Esophagus (tissue), 2 donors: ENCODE data around the gene TMEM181. TPM values are rescaled to one million over a fixed set of nuclear protein-coding genes. Genes with fewer than 3 reads are reported as not detected.

Source experiments
- H3K27ac ChIP-seq, 2 donors: one replicate each; pipeline ENCODE4 v1.5.1; 2013; ENCODE audit warnings: low read depth in 2 of 2, mild to moderate bottlenecking in 2 of 2, inconsistent platforms in 1 of 2, low read length in 1 of 2, moderate library complexity in 1 of 2
- H3K27me3 ChIP-seq, 2 donors: one replicate each; pipeline ENCODE4 v1.6.1; 2013; ENCODE audit warnings: low read length in 2 of 2, control low read depth in 1 of 2, mild to moderate bottlenecking in 1 of 2; ENCODE audit not compliant: insufficient read depth in 2 of 2, control insufficient read depth in 1 of 2
- H3K36me3 ChIP-seq, 2 donors: one replicate each; pipeline ENCODE4 v1.6.1; 2013; ENCODE audit warnings: low read length in 1 of 2; ENCODE audit not compliant: control insufficient read depth in 2 of 2, insufficient read depth in 2 of 2
- H3K4me1 ChIP-seq, 2 donors: one replicate each; pipeline ENCODE4 v1.6.1; 2013; ENCODE audit warnings: low read length in 1 of 2; ENCODE audit not compliant: control insufficient read depth in 2 of 2, insufficient read depth in 2 of 2
- H3K4me3 ChIP-seq, 2 donors: one replicate each; pipeline ENCODE4 v1.5.1; 2013; ENCODE audit warnings: low read length in 2 of 2, mild to moderate bottlenecking in 2 of 2, low read depth in 1 of 2, moderate library complexity in 1 of 2
- H3K9me3 ChIP-seq, 2 donors: one replicate each; pipeline ENCODE4 v1.6.1; 2013; ENCODE audit warnings: mild to moderate bottlenecking in 2 of 2, low read depth in 1 of 2, low read length in 1 of 2, moderate library complexity in 1 of 2; ENCODE audit not compliant: control insufficient read depth in 2 of 2, insufficient read depth in 1 of 2
- WGBS, 2 donors: extraction: QIAGEN DNeasy Blood & Tissue Kit; methylation state at CpG; one replicate each; pipeline ENCODE4 v1.1.7; 2013; 5-methylcytosine and 5-hydroxymethylcytosine counted together
- polyA plus RNA-seq, 2 donors: library from polyadenylated mRNA; stranded (reverse); fragments of 200-250 nt; gene quantifications; one replicate each; pipeline ENCODE4 v1.2.3, GENCODE V29; 2013
- donor health status: healthy with polysubstance abuse.
- donor health status: Bipolar disorder and iron deficiency.

The TMEM181 gene
- polyA plus RNA-seq, 2 donors: 7.9 to 9.3 TPM

GRCh38 chr6:158642097-158642601 is 82.3 kb downstream of the TMEM181 start:
- peaks cover 0 to 11% of the 10 kb centered on the region in 2 donors for H3K36me3 ChIP-seq
- peak overlapping the region; percentile 77 to 83 for H3K27ac ChIP-seq
- no peaks in the 10 kb centered on the region for H3K27me3 ChIP-seq
- peak overlapping the region in 1 of 2 donors; percentile 12 for H3K4me3 ChIP-seq
- WGBS, 2 donors: 36 to 37% methylated on average over 8 of the region's 8 CpGs
- no peaks in the 10 kb centered on the region for H3K9me3 ChIP-seq
- H3K4me1 ChIP-seq: peaks cover 0 to 2% of the 10 kb centered on the region in 2 donors

DNA sequence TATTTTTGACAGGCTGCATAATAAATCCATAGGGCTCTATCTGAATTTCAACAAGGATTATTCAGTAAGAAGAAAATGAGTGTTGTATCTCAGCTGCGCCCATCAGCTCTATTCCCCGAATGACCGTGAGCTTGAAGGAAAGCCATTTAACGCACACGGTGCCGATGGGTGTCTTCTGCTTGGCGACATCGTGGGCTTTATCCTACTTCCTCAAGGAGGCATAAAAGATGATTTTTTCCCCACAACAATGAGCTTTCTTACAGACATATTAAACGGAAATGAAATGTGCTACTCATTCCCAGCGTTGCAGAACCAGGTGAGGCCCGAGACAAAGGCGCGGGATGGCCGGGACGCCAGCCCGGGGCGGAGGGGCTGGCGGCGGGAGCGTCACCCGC is 83.9 kb downstream of the TMEM181 start:
- Histone ChIP-seq H3K27ac (peak overlapping the region; percentile 97 to 99), H3K4me3 (peak overlapping the region; percentile 71 to 99), H3K9me3 (no peaks in the 10 kb centered on the region), H3K4me1 (peaks cover 0 to 2% of the 10 kb centered on the region in 2 donors), H3K36me3 (peaks cover 0 to 7% of the 10 kb centered on the region in 2 donors), H3K27me3 (no peaks in the 10 kb centered on the region)
- 1% methylated on average over 21 of the region's 21 CpGs for WGBS, 2 donors

- 0 to 1% methylated on average over 70 to 81 of the region's 81 CpGs for WGBS, 2 donors
- Histone ChIP-seq H3K27me3 (no peaks in the 10 kb centered on the region), H3K9me3 (no peaks in the 10 kb centered on the region), H3K27ac (peak within 1 kb of the TSS; percentile 97 to 99), H3K36me3 (peaks cover 0 to 7% of the 10 kb centered on the region in 2 donors), H3K4me1 (peaks cover 0 to 2% of the 10 kb centered on the region in 2 donors), H3K4me3 (peak within 1 kb of the TSS; percentile 71 to 99)
These were observed 84.6 kb downstream of the TMEM181 start, which contains the start of gene DYNLT1 for GRCh38 chr6:158644231-158645063. Gene DYNLT1 (minus strand): TSS chr6:158644743. CDS start chr6:158644708, 35 bp downstream.

DNA sequence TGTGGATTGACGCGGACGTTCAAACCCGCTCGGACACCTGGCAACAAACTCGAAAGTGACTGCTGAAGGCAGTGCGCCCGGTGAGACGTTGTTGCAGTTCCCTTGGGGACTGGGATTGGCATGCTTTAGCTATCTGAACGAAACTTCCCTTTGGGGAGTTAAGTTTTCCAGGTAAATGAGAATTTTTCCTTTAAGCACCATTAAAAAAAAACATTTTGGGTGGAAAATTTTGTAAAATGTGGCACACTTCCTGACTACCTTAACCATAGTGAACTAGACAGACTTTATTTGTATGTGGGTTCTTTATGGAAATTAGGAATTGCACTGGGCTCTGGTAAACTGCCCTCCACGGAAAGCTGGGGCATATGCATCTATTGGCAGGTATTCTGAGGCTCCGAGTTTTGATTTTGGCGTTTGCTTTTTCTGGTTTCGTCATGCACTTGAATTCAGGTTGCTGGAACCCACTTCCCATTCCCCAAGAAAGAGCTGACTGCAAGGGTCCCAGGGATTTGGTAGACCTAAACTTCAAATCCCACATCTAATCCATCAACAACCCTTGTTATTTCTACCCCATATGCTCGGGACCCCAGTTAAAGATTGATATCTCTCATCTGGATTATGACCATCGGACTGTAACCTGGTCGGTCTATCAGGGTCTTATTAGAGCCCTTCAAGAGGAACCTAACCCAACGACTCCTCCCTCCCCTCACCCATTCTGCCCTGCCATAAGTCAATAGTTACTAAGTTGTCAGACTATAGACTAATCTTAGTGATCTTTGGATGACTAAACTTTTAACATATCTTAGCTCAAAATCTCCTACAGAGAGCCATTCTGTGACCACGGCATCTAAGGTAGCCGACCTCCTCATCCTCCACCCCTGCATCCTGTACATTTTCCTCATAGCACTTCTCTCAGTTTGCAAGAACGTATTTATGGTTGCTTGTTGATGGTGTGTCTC is 85.5 kb downstream of the TMEM181 start:
- Histone ChIP-seq H3K27me3 (no peaks in the 10 kb centered on the region), H3K9me3 (no peaks in the 10 kb centered on the region), H3K36me3 (peaks cover 0 to 4% of the 10 kb centered on the region in 2 donors), H3K4me1 (peaks cover 0 to 2% of the 10 kb centered on the region in 2 donors), H3K4me3 (peak overlapping the region; percentile 71 to 99), H3K27ac (peak overlapping the region; percentile 84 to 97)
- WGBS, 2 donors: 29% methylated on average over 21 of the region's 21 CpGs

GRCh38 chr6:158646023-158646910 is 86.4 kb downstream of the TMEM181 start:
- Histone ChIP-seq H3K4me1 (peaks cover 0 to 2% of the 10 kb centered on the region in 2 donors), H3K27ac (peak overlapping the region; percentile 65 to 81), H3K4me3 (no peak overlapping the region), H3K27me3 (no peaks in the 10 kb centered on the region), H3K9me3 (no peaks in the 10 kb centered on the region), H3K36me3 (no peaks in the 10 kb centered on the region)
- WGBS, 2 donors: 59 to 79% methylated on average over 10 of the region's 10 CpGs

DNA sequence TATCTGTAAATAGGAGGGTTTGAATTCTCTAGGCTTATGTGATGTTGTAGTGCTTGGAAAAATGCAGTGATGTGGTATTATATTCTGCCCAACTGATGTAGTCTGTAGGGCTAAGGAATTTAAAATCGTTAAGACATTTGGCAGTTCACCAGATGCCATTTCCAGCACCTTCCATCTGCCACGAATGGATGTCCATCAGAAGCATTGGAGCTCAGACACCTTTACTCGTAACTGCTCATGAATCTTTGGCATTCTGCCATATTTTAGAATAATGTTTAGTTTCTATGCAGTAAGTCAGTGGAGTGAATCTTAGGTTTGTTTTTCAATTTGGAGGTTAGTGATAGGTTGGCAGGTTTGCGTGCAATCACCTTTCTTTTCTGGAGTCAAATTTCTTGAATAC is 87.6 kb downstream of the TMEM181 start:
- 65 to 83% methylated on average over 4 of the region's 4 CpGs for WGBS, 2 donors
- H3K27ac ChIP-seq: no peak overlapping the region
- H3K4me3 ChIP-seq: no peak overlapping the region
- H3K27me3 ChIP-seq: no peaks in the 10 kb centered on the region
- no peaks in the 10 kb centered on the region for H3K36me3 ChIP-seq
- no peaks in the 10 kb centered on the region for H3K9me3 ChIP-seq
- no peaks in the 10 kb centered on the region for H3K4me1 ChIP-seq

DNA sequence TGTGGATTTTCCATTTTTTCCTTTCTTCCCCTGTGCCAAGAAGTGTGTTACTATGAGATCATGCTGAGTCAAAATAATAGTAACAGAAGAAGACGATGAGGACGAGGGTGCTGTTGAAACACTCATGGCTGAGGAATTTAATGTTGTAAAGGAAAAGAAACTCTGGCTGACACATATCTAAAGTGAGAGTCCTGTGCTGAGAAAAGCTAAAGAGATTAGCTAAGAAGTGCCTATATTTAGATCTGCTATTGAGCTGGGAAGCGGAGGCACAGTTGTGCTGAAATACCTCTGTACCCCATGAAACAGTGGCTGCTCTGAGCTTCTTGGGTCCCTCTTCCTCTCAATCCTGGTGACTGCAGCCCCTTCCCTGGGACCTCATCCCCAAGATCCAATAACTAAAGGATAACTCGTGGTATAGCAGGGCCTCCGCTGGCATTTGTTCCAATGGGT is 88.8 kb downstream of the TMEM181 start:
- Histone ChIP-seq H3K27ac (peak overlapping the region; percentile 54 to 56), H3K27me3 (no peaks in the 10 kb centered on the region), H3K9me3 (no peaks in the 10 kb centered on the region), H3K4me1 (no peaks in the 10 kb centered on the region), H3K36me3 (no peaks in the 10 kb centered on the region), H3K4me3 (no peak overlapping the region)
- 58 to 65% methylated on average over 5 of the region's 5 CpGs for WGBS, 2 donors

GRCh38 chr6:158649289-158650143 is 89.6 kb downstream of the TMEM181 start, which contains the start of gene SYTL3:
Gene SYTL3 (plus strand): TSS chr6:158650054. CDS start chr6:158663269, 13,215 bp downstream.
- WGBS, 2 donors: 58 to 63% methylated on average over 15 of the region's 15 CpGs
- H3K4me3 ChIP-seq: no peak within 1 kb of the TSS
- no peaks in the 10 kb centered on the region for H3K27me3 ChIP-seq
- peak within 1 kb of the TSS; percentile 54 to 76 for H3K27ac ChIP-seq
- H3K9me3 ChIP-seq: no peaks in the 10 kb centered on the region
- H3K36me3 ChIP-seq: no peaks in the 10 kb centered on the region
- H3K4me1 ChIP-seq: peaks cover 0 to 2% of the 10 kb centered on the region in 2 donors
